Prostate gland (tissue), 2 donors: ENCODE data around the gene CMSS1.

Source experiments
- CTCF ChIP-seq, 4 experiments: fragments of 200-600 bp in 2 of 4; fragments of 450-650 bp in 2 of 4; sonication (generic) in 2 of 4; IDR thresholded peaks; 1 replicate in 3 of 4; 2 replicates in 1 of 4; pipeline ENCODE4 v1.5.1; 2016 to 2019; ENCODE audit warnings: antibody characterized with exemption in 4 of 4, mild to moderate bottlenecking in 2 of 4, moderate library complexity in 2 of 4
- POLR2AphosphoS5 ChIP-seq: sonication (generic); formaldehyde crosslinking; IDR thresholded peaks from one replicate; pipeline ENCODE4 v1.6.1; 2017; ENCODE audit warnings: antibody characterized with exemption

GRCh38 chr3:100029689-100030088 lies 212.0 kb downstream of the CMSS1 start:
- TF ChIP-seq CTCF (IDR thresholded peaks at IDR 0.05) (no peak), POLR2AphosphoS5 (no peak)
